A549 treated with Mapracorat at 1 μM for 4 hours (cell line): Measurements from ENCODE around the gene XPNPEP3. TPM values are rescaled to one million over a fixed set of nuclear protein-coding genes. Genes with fewer than 3 reads are reported as not detected.

Experiments
- total RNA-seq: library from RNA; stranded (reverse); fragments of 200-300 nt; extraction: Qiagen RNA extraction; gene quantifications from 5 replicates; pipeline ENCODE4 v1.2.3, GENCODE V29; 2022

Gene XPNPEP3
- total RNA-seq = 7.6 to 11.1 TPM (median 8.4 TPM) in 5 replicates

DNA sequence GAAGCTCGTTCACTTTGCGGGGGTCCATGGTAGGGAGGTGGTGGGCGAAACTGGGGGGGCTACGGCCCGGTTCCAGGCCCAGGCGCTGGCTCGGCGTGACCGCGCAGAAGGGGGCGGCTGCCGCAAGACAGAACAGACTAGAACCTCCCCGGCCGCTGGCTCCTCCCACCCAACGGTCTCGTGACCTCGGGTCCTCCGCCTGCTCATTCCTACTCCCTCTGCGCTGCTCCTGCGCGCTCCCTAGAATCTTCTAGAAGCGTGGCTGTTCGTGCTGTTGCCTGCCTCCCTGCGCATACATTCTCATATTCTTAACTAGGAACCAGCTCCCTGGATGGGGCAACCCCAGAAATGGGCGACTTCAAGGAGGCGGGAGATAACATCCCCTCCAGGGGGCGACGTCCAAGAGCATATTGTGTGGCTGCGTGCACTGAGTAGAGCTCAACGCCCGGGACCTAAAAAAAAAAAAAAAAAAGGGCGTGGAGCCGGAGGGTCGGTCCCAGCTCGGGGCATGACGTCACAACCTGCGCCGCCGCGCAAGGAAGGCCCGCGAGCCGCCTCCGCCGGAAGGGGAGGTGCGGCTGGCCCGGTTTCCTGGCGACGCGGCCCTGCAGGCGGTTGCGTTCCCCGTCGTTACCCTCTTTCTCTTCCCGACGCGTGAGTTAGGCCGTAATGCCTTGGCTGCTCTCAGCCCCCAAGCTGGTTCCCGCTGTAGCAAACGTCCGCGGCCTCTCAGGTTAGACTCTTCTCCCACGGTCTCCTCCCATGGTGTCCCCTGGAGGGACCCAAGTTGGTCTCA is at the start of gene XPNPEP3, which contains the start of gene ST13:
Gene XPNPEP3, plus strand, starts transcription at position 636 of the 796 bp plus-strand sequence. Its CDS starts 34 bp downstream, at position 670.
Gene ST13, minus strand, starts transcription at position 127 of the 796 bp plus-strand sequence. Its CDS starts 99 bp downstream, at position 28.

DNA sequence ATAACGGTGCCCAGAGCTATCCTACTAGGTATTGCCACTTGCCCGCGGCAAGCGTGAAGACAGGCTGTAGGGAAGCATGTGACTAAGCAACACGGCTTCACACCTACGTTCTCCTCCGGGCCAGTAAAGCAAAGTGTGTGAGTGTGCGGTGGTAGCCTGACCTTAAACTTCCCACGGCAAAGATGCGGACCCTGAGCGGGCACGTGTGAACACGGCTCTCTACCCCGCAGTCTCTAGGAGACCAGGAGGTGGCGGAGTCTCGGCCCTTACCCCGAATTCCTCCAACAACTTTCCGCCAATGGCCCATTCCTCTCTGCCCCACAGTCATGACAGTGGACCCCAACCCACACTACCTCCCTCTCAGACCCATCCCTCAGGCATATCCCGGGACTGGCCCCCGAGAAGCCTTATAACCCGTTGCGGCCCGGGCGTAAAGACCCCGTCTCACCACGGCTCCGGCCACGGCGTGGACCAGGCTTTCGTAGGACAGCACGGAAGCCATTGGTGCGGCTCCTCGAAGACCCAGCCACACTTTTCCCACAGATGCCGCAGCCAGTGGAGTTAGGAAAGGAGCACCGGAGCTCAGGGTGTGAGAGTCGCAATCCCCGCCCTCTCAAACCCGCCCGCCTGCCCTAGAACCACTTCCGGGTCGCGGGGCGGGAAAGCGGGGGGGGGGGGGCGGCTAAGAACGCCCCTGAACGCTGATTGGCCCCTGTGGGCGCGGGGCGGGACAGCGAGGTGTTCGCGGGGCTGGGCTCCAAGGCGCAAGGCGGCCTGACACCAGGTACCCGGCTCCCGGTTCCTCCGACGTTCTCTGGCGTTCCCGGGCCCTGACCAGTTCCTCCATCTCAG is 38.0 kb upstream of the XPNPEP3 start, which contains the start of gene SLC25A17:
Gene SLC25A17, minus strand, starts transcription at position 600 of the 852 bp plus-strand sequence. Its CDS starts 98 bp downstream, at position 502.

GRCh38 chr22:40862013-40862412 is 5.1 kb downstream of the XPNPEP3 start, which contains the start of gene DNAJB7:
DNAJB7 (minus strand) TSS chr22:40862113; CDS start chr22:40861994, 119 bp downstream.

GRCh38 chr22:40950962-40951794 is 94.2 kb downstream of the XPNPEP3 start, which contains the start of gene RBX1:
RBX1 (plus strand) TSS chr22:40951378; CDS start chr22:40951399, 21 bp downstream.

Other genes starting within 250 kb of the XPNPEP3 start
- 39.8 to 54.3 TPM (median 51.1 TPM) in 5 replicates for gene MRTFA, start 220.4 kb upstream of the XPNPEP3 start, total RNA-seq
- gene MCHR1, start 177.7 kb upstream of the XPNPEP3 start, total RNA-seq = not detected in 5 replicates
- gene SLC25A17, start 37.8 kb upstream of the XPNPEP3 start, total RNA-seq = 21.4 to 25.5 TPM (median 22.1 TPM) in 5 replicates
- 156 to 181 TPM (median 158 TPM) in 5 replicates for gene ST13, start 509 bp upstream of the XPNPEP3 start, total RNA-seq
- not detected in 5 replicates for gene DNAJB7, start 5.0 kb downstream of the XPNPEP3 start, total RNA-seq
- 49.3 to 58.0 TPM (median 54.6 TPM) in 5 replicates for gene RBX1, start 94.2 kb downstream of the XPNPEP3 start, total RNA-seq
- gene EP300, start 235.4 kb downstream of the XPNPEP3 start, total RNA-seq = 17.3 to 21.6 TPM (median 19.6 TPM) in 5 replicates